ENCODE data around the gene ARFGEF3.

GRCh38 chr6:138383776-138384175 is 222.0 kb downstream of the ARFGEF3 start:
- TF ChIP-seq, protein P1, sequence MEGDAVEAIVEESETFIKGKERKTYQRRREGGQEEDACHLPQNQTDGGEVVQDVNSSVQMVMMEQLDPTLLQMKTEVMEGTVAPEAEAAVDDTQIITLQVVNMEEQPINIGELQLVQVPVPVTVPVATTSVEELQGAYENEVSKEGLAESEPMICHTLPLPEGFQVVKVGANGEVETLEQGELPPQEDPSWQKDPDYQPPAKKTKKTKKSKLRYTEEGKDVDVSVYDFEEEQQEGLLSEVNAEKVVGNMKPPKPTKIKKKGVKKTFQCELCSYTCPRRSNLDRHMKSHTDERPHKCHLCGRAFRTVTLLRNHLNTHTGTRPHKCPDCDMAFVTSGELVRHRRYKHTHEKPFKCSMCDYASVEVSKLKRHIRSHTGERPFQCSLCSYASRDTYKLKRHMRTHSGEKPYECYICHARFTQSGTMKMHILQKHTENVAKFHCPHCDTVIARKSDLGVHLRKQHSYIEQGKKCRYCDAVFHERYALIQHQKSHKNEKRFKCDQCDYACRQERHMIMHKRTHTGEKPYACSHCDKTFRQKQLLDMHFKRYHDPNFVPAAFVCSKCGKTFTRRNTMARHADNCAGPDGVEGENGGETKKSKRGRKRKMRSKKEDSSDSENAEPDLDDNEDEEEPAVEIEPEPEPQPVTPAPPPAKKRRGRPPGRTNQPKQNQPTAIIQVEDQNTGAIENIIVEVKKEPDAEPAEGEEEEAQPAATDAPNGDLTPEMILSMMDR (IDR thresholded peaks at IDR 0.05): no peak
- no peak for TF ChIP-seq POLR2A (IDR thresholded peaks at IDR 0.05)
- no peak for TF ChIP-seq POLR2AphosphoS5 (IDR thresholded peaks at IDR 0.05)

All from breast epithelium (tissue), 3 donors.